K562 (cell line): Measurements from ENCODE around the gene ZBTB9. TPM values are rescaled to one million over a fixed set of nuclear protein-coding genes. Genes with fewer than 3 reads are reported as not detected.

Experiments used
- CEBPB ChIP-seq: fragments of 450-650 bp; IDR thresholded peaks from 2 replicates; pipeline ENCODE4 v1.6.1; 2016; ENCODE audit warnings: missing genetic modification characterization, missing compliant biosample characterization
- EZH2 ChIP-seq: IDR thresholded peaks from 2 replicates; pipeline ENCODE4 v1.6.1; 2012; ENCODE audit warnings: low read depth, mild to moderate bottlenecking, inconsistent platforms, low read length, borderline replicate concordance
- HMG20A ChIP-seq: fragments of 450-650 bp; formaldehyde crosslinking; conservative IDR thresholded peaks from 2 replicates; pipeline ENCODE4 v1.4.0; 2020; ENCODE audit warnings: mild to moderate bottlenecking, mixed read lengths
- HNRNPH1 ChIP-seq: fragments of 200-400 bp; formaldehyde crosslinking; optimal IDR thresholded peaks from 2 replicates; pipeline ENCODE3; 2017; ENCODE audit warnings: low read depth, mild to moderate bottlenecking, low read length, moderate library complexity
- KLF10 ChIP-seq: fragments of 250-450 bp; sonication (Bioruptor Pico); IDR thresholded peaks from 2 replicates; pipeline ENCODE4 v1.6.1; 2021; ENCODE audit warnings: matching md5 sums
- MAX ChIP-seq: sonication (generic); formaldehyde crosslinking; IDR thresholded peaks from 2 replicates; pipeline ENCODE4 v1.9.0; 2022; ENCODE audit warnings: mild to moderate bottlenecking, missing genetic modification reagents
- NBN ChIP-seq: fragments of 450-650 bp; IDR thresholded peaks from 2 replicates; pipeline ENCODE4 v1.6.1; 2016; ENCODE audit warnings: low read depth, mild to moderate bottlenecking
- NFRKB ChIP-seq: fragments of 450-650 bp; IDR thresholded peaks from 2 replicates; pipeline ENCODE4 v1.6.1; 2016; ENCODE audit warnings: low read depth
- PCBP2 ChIP-seq: fragments of 200-400 bp; formaldehyde crosslinking; IDR thresholded peaks from 2 replicates; pipeline ENCODE4 v1.6.1; 2018; ENCODE audit warnings: low read length, low read depth, mild to moderate bottlenecking, moderate library complexity; ENCODE audit not compliant: poor library complexity, severe bottlenecking
- RAD51 ChIP-seq: fragments of 450-650 bp; IDR thresholded peaks from 2 replicates; pipeline ENCODE4 v1.7.1; 2016; ENCODE audit warnings: low read depth, mild to moderate bottlenecking, borderline replicate concordance
- SAFB2 ChIP-seq: fragments of 200-400 bp; formaldehyde crosslinking; IDR thresholded peaks from 2 replicates; pipeline ENCODE4 v1.6.1; 2018; ENCODE audit warnings: borderline replicate concordance, low read length, low read depth, moderate library complexity; ENCODE audit not compliant: severe bottlenecking
- SMAD3 ChIP-seq: fragments of 450-650 bp; formaldehyde crosslinking; conservative IDR thresholded peaks from 2 replicates; pipeline ENCODE4 v1.4.0; 2020; ENCODE audit warnings: mild to moderate bottlenecking
- SMARCA4 ChIP-seq: fragments of 450-650 bp; IDR thresholded peaks from 2 replicates; pipeline ENCODE4 v1.6.1; 2016
- ZNF740 ChIP-seq, 3 experiments: fragments of 200-800 bp in 1 of 3; sonication (Bioruptor generic) in 1 of 3; sonication (generic) in 1 of 3; formaldehyde crosslinking in 1 of 3; IDR thresholded peaks; 2 replicates each; pipeline versions ENCODE4 v1.6.1 to v1.8.0; 2016 to 2022; ENCODE audit warnings: mild to moderate bottlenecking in 2 of 3, missing compliant biosample characterization in 2 of 3, missing genetic modification characterization in 2 of 3, missing genetic modification reagents in 1 of 3
- ZNF75A ChIP-seq: fragments of 450-650 bp; formaldehyde crosslinking; IDR thresholded peaks from 2 replicates; pipeline ENCODE4 v1.4.0; 2020; ENCODE audit warnings: mild to moderate bottlenecking
- ZSCAN29 ChIP-seq: fragments of 450-650 bp; IDR thresholded peaks from 2 replicates; pipeline ENCODE4 v1.6.1; 2017
- polyA plus RNA-seq, 8 experiments: library from polyadenylated mRNA; depleted of rRNA in 4 of 8; stranded (reverse) in 5 of 8; unstranded in 3 of 8; fragments of >200 nt; fragmentation: Nextera tagmentation in 2 of 8; fragmentation: Illumina TruSeq in 1 of 8; extraction: Ambion mirVana in 2 of 8; extraction: Trizol in 1 of 8; gene quantifications; 2 replicates each; pipeline versions ENCODE4 v1.2.1 to v1.2.3, GENCODE V29; 2011 to 2014; ENCODE audit warnings: inconsistent platforms in 1 of 8, missing spikeins in 1 of 8
- total RNA-seq, 7 experiments: library from RNA; depleted of rRNA in 6 of 7; stranded (reverse); fragments of >200 nt in 6 of 7; fragmentation: Illumina TruSeq in 2 of 7; extraction: Trizol in 2 of 7; gene quantifications; 2 replicates each; pipeline versions ENCODE4 v1.2.1 to v1.2.3, GENCODE V29; 2011 to 2021; ENCODE audit warnings: low replicate concordance in 1 of 7
- TF ChIP-seq, protein P1 (sequence below), 3 experiments: fragments of 200-800 bp in 1 of 3; fragments of 250-450 bp in 1 of 3; fragments of 450-650 bp in 1 of 3; sonication (Bioruptor Pico) in 1 of 3; sonication (Bioruptor generic) in 1 of 3; formaldehyde crosslinking in 1 of 3; IDR thresholded peaks; 2 replicates each; pipeline versions ENCODE4 v1.6.1 to v1.8.0; 2016 to 2022; ENCODE audit warnings: mild to moderate bottlenecking in 2 of 3, missing genetic modification characterization in 2 of 3, missing compliant biosample characterization in 1 of 3, moderate library complexity in 1 of 3
- TF ChIP-seq, protein P2 (sequence below), 2 experiments: fragments of 200-800 bp in 1 of 2; sonication (Bioruptor generic) in 1 of 2; sonication (generic) in 1 of 2; formaldehyde crosslinking in 1 of 2; IDR thresholded peaks in 1 of 2; conservative IDR thresholded peaks in 1 of 2; 2 replicates each; pipeline versions ENCODE4 v1.5.0 to v1.6.1; 2016 to 2020; ENCODE audit warnings: missing compliant biosample characterization in 1 of 2, missing genetic modification characterization in 1 of 2, missing genetic modification reagents in 1 of 2
- TF ChIP-seq, protein P3 (sequence below): fragments of 200-800 bp; sonication (Bioruptor generic); IDR thresholded peaks from 2 replicates; pipeline ENCODE4 v1.6.1; 2017; ENCODE audit warnings: missing genetic modification characterization, missing compliant biosample characterization

Gene ZBTB9
- total and polyA plus RNA-seq, 9 of the 15 experiments (the other 6 are each of a cell fraction or from before 2014, with no cell fraction given) = 1.9 to 19.5 (median 10.4) TPM

GRCh38 chr6:33417128-33417902 lies 37.1 kb upstream of the ZBTB9 start (continued):
- TF ChIP-seq ZNF740 (CRISPR knock-in tag; IDR thresholded peaks at IDR 0.05) = 0 out of 2 replicates have a peak, but pooled peaks have one; percentile 16
- TF ChIP-seq ZNF740 (tag; IDR thresholded peaks at IDR 0.05) = no peak
- TF ChIP-seq, protein P1, sequence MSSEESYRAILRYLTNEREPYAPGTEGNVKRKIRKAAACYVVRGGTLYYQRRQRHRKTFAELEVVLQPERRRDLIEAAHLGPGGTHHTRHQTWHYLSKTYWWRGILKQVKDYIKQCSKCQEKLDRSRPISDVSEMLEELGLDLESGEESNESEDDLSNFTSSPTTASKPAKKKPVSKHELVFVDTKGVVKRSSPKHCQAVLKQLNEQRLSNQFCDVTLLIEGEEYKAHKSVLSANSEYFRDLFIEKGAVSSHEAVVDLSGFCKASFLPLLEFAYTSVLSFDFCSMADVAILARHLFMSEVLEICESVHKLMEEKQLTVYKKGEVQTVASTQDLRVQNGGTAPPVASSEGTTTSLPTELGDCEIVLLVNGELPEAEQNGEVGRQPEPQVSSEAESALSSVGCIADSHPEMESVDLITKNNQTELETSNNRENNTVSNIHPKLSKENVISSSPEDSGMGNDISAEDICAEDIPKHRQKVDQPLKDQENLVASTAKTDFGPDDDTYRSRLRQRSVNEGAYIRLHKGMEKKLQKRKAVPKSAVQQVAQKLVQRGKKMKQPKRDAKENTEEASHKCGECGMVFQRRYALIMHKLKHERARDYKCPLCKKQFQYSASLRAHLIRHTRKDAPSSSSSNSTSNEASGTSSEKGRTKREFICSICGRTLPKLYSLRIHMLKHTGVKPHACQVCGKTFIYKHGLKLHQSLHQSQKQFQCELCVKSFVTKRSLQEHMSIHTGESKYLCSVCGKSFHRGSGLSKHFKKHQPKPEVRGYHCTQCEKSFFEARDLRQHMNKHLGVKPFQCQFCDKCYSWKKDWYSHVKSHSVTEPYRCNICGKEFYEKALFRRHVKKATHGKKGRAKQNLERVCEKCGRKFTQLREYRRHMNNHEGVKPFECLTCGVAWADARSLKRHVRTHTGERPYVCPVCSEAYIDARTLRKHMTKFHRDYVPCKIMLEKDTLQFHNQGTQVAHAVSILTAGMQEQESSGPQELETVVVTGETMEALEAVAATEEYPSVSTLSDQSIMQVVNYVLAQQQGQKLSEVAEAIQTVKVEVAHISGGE (CRISPR knock-in tag; IDR thresholded peaks at IDR 0.05) = no peak
- TF ChIP-seq, protein P2, sequence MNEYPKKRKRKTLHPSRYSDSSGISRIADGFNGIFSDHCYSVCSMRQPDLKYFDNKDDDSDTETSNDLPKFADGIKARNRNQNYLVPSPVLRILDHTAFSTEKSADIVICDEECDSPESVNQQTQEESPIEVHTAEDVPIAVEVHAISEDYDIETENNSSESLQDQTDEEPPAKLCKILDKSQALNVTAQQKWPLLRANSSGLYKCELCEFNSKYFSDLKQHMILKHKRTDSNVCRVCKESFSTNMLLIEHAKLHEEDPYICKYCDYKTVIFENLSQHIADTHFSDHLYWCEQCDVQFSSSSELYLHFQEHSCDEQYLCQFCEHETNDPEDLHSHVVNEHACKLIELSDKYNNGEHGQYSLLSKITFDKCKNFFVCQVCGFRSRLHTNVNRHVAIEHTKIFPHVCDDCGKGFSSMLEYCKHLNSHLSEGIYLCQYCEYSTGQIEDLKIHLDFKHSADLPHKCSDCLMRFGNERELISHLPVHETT (CRISPR knock-in tag; conservative IDR thresholded peaks at IDR 0.05 in 1 of 2, IDR thresholded peaks at IDR 0.05 in 1 of 2) = no peak
- no peak for TF ChIP-seq KLF10 (CRISPR knock-in tag)
- no peak for TF ChIP-seq HMG20A (CRISPR knock-in tag)
- no peak for TF ChIP-seq CEBPB (tag)
- TF ChIP-seq NBN = no peak
- TF ChIP-seq EZH2 = no peak
- TF ChIP-seq, protein P3, sequence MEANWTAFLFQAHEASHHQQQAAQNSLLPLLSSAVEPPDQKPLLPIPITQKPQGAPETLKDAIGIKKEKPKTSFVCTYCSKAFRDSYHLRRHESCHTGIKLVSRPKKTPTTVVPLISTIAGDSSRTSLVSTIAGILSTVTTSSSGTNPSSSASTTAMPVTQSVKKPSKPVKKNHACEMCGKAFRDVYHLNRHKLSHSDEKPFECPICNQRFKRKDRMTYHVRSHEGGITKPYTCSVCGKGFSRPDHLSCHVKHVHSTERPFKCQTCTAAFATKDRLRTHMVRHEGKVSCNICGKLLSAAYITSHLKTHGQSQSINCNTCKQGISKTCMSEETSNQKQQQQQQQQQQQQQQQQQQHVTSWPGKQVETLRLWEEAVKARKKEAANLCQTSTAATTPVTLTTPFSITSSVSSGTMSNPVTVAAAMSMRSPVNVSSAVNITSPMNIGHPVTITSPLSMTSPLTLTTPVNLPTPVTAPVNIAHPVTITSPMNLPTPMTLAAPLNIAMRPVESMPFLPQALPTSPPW (CRISPR knock-in tag) = no peak
- no peak for TF ChIP-seq MAX (CRISPR knock-in tag)
- no peak for TF ChIP-seq PCBP2
- TF ChIP-seq SMAD3 (CRISPR knock-in tag) = no peak
- no peak for TF ChIP-seq ZSCAN29
- TF ChIP-seq HNRNPH1 = no peak
- TF ChIP-seq NFRKB = peak; percentile 33; the same call in 1 of the 2 replicates
- TF ChIP-seq SAFB2 = no peak
- peak; percentile 26 for TF ChIP-seq SMARCA4
- no peak for TF ChIP-seq RAD51
- TF ChIP-seq ZNF75A = no peak
